ENCODE results near the gene CFTR.
"Not testable (repeated sequence)": the region's sequence is repeated elsewhere in the genome, so short reads cannot be mapped to it uniquely, and the experiment has no call there.

The CFTR gene

DNA sequence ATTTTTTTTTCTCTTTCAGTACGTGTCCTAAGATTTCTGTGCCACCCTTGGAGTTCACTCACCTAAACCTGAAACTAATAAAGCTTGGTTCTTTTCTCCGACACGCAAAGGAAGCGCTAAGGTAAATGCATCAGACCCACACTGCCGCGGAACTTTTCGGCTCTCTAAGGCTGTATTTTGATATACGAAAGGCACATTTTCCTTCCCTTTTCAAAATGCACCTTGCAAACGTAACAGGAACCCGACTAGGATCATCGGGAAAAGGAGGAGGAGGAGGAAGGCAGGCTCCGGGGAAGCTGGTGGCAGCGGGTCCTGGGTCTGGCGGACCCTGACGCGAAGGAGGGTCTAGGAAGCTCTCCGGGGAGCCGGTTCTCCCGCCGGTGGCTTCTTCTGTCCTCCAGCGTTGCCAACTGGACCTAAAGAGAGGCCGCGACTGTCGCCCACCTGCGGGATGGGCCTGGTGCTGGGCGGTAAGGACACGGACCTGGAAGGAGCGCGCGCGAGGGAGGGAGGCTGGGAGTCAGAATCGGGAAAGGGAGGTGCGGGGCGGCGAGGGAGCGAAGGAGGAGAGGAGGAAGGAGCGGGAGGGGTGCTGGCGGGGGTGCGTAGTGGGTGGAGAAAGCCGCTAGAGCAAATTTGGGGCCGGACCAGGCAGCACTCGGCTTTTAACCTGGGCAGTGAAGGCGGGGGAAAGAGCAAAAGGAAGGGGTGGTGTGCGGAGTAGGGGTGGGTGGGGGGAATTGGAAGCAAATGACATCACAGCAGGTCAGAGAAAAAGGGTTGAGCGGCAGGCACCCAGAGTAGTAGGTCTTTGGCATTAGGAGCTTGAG is at the start of gene CFTR:
Gene CFTR (plus strand): TSS at position 801 of the 830 bp plus-strand sequence. CDS start 70 bp downstream, outside the sequence.
- DNase-seq = peak; percentile 23

GRCh38 chr7:117435475-117436043 is 44.3 kb upstream of the CFTR start:
- no peak for DNase-seq

- DNase-seq = no peak
Measured at GRCh38 chr7:117444646-117445045, 35.2 kb upstream of the CFTR start.

GRCh38 chr7:117445206-117445605 is 34.6 kb upstream of the CFTR start:
- DNase-seq = no peak

DNA sequence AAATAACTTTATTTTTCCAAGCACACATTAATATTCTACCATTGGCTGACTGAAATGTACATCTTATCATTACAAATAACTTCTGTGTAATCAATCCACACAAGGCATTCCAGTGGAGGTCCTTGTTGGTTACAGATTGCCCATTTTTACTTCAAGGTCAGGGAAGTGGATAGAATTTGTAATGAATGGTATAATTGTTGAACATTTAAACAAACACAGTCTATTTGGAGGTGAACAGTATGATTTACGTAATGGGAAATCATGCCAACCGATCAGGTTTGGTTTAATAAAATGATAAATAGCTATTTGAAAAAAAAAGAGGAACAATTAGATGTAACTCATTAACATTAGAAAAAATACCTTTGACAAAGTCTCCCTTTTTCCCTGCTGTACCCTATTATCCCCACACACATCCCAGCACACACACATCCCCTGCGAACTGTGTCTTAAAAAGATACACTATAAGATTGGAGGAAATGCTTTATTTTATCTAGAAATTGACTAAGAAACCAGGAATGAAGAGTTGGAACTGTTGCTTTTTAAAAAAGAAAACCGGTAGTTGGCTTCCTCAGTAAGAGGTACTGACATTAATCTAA is 33.5 kb upstream of the CFTR start:
- DNase-seq = no peak

DNA sequence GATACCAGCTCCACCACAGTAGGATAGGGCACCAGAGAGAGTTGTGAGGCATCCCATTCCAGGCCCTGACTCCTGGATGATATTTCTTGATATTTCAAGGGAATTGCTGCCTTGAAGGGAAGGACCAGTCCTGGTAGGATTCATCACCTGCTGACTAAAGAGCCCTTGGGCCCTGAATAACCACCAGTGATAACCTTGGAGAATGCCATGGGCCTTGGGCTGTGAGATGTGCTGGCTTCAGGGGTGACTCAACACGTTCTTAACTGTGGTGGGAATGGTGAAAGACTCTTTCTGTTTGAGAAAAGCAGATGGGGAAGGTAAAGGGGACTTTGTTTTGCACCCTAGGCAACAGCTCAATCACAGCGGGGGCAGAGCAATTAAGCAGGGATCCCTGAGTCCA is 31.2 kb upstream of the CFTR start:
- DNase-seq = no peak

- no peak for DNase-seq
Measured at GRCh38 chr7:117458977-117459583, 20.7 kb upstream of the CFTR start.

GRCh38 chr7:117459735-117460134 is 20.1 kb upstream of the CFTR start:
- DNase-seq = no peak

GRCh38 chr7:117460815-117461214 is 19.0 kb upstream of the CFTR start:
- DNase-seq = not testable (repeated sequence)

DNA sequence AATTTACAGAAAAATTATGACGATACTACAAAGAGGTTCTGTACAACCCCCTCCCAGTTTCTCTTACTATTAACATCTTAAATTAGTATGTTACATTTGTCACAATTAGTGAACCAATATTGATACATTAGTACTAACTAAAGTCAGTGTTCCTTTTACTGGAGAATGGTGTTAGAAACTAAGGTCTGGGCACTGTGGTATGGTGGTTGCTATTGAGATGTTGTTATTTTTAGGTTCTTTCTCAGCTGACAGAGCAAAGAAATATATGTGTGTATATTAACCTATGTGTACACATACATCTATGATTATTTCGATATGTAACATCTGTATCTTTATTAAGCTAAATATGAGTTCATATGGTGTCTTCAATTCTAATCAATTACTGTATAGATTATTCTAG is 11.7 kb upstream of the CFTR start:
- DNase-seq = no peak

DNA sequence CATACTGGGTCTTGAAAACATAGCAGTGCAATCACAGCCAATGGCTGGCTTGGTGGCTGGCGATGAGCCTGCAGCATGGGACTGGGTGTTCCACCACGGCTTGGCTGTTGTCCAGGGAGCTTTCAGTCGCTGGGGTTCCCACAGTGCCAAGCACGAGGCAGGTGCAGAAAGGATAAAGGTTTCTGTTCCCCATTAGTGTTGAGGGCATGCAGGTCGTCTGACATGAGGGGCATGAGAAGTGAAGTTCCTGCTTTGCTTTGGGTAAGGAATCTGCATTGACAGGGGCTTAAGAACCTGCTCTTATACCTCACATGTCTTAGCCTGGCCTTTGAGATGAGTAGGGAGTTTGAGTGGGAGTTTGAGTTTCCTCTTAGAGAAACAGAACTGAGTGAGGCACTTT is 9.0 kb upstream of the CFTR start:
- DNase-seq = no peak

DNA sequence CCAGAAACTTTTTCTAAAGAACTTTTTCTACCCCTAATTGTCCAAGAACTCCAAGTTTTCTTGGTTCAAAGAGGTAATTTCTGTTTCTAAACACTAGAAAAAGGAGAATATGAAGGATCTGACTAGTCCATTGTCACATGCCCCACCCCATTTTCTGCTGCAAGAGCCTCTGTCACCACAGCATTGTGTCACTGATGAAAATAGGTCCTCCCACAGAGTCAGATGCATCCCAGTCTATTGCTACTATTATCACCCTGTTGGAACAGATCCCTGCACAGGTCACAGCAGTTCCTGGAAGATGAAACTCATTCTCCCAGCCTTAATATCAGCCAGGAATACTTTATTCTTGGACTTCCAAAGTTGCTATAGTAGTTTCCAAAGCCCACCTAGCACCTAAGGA is 7.5 kb upstream of the CFTR start:
- DNase-seq = no peak

DNA sequence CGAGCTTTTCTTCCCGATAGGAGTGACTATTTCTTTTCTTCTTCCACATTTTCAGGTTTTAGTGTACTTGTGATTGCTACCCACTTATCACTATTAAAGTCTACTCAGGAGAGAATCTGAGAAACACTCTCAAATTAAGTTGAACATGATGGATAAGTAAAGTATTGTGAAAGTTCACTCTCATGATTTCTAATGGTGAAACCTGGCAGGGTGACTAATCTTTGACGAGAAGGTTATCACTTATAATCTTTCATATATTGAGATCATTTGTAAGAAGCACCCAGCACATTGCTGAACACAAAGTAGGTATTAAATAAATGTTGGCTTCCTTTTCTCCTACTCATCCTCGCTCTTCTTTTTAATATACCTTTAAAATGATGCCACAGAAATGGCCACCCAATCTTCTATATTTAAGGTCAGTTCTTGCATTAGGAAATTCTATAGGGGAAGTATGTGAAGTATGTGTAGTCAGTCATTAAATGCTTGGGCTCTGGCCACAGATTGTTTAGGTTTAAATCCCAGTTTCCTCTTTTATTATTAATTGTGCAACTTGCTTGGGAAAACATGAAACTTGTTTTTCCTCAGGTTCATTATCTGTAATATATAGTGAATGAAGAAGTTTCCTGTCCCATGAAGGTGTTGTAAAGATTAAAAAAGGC is 3.1 kb upstream of the CFTR start:
- DNase-seq = no peak

DNA sequence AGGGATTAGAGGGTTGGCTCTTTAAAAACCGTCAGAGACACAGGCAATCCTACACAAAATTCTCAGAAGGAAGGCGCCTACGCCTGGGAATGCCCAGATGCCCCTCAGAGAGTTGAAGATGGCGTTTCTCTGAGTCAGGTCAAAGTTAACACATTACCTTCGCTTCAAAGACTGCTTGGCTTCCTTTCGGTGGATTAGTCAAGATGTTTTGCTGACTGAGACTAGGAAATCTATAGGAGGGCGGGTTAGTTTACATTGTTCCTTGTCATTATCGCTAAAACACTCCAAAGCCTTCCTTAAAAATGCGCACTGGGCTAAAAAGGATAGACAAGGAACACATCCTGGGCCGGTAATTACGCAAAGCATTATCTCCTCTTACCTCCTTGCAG is 995 bp upstream of the CFTR start:
- no peak for DNase-seq

DNA sequence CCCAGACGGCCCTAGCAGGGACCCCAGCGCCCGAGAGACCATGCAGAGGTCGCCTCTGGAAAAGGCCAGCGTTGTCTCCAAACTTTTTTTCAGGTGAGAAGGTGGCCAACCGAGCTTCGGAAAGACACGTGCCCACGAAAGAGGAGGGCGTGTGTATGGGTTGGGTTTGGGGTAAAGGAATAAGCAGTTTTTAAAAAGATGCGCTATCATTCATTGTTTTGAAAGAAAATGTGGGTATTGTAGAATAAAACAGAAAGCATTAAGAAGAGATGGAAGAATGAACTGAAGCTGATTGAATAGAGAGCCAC is 184 bp downstream of the CFTR start:
- DNase-seq = no peak

- DNase-seq = no peak
Measured at GRCh38 chr7:117480978-117481377, 1.2 kb downstream of the CFTR start.

- no peak for DNase-seq
Measured at GRCh38 chr7:117485118-117485620, 5.3 kb downstream of the CFTR start.

DNA sequence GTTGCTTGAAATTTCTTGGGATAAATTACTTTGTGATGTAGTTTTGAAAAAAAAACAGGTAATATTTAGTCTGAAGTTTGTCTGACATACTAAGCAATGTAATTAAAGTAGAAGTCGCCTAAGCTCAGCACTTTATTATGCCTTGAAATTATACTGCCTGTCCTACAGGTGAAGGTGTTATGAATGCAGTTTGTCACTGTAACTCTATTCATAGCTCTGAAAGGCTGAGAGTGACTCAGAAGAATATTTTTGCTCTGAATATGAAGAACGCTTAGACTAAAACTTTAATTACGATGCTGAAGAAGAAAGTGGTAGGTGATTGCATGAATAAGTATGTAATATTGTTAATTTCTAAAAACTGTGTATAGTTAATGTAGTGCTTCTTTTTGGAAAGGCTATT is 9.2 kb downstream of the CFTR start:
- no peak for DNase-seq

DNA sequence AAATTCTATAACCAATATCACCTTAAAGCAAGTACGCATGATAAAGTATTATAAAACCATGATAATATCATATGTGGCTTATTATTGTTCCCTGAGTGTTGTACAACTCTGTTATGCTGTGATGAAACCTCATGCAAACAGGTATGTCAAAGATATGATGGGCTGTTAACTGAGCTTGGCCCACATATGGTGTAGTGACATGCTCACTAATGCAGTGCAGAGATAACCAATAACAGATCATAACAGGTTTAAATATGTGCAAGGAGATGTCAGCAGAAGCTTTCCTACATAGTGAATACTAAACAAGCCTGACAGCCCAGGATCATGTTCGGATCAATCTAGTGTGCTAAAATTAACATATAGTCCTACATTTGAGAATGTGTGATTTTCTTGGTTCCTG is 9.6 kb downstream of the CFTR start:
- DNase-seq = no peak

- DNase-seq = no peak
Measured at GRCh38 chr7:117489911-117490310, 10.1 kb downstream of the CFTR start.

DNA sequence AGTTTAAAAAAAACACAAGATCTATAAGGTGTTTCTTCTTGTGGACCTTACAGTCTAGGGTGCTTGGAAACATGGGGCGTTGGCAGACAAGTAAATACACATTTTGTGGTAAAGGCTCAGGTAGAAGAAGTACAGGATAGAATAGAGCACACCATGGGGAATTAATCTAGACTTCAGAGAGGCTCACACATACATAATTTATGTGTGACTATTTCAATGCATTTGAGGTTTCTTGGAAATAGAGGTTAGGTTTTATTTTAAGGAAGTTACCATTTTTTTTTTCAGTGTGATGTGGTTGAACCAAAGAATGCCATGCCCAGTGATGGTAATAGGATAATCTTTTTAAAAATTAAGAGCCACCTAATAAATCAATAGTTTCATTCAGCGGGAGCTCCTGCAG is 12.8 kb downstream of the CFTR start:
- no peak for DNase-seq

- no peak for DNase-seq
Measured at GRCh38 chr7:117493460-117493859, 13.6 kb downstream of the CFTR start.

- DNase-seq = no peak
Measured at GRCh38 chr7:117495308-117495707, 15.5 kb downstream of the CFTR start.

Measured in right hindlimb (tissue), 1 donor.